ENCODE measurements around the gene SUPT3H. TPM values are rescaled to one million over a fixed set of nuclear protein-coding genes. Genes with fewer than 3 reads are reported as not detected.
"Not testable (repeated sequence)": the region's sequence is repeated elsewhere in the genome, so short reads cannot be mapped to it uniquely, and the experiment has no call there.

The SUPT3H gene
- total RNA-seq, 1 donor from 2014 or later: 4.9 TPM

GRCh38 chr6:45154679-45155078, 223.1 kb downstream of the SUPT3H start:
- no peak for TF ChIP-seq CTCF (IDR thresholded peaks at IDR 0.05)
- no peak overlapping the region for H3K27ac ChIP-seq
- H3K4me1 ChIP-seq: no peaks in the 10 kb centered on the region
- H3K36me3 ChIP-seq: no peaks in the 10 kb centered on the region
- ATAC-seq: no peak
- no peak for DNase-seq
- H3K4me3 ChIP-seq: no peak overlapping the region
- intact Hi-C loops (cut with DNase I): no loop called here
- no peaks in the 10 kb centered on the region for H3K27me3 ChIP-seq
- no peaks in the 10 kb centered on the region for H3K9me3 ChIP-seq

GRCh38 chr6:45148711-45149341, 228.9 kb downstream of the SUPT3H start:
- H3K9me3 ChIP-seq: peaks cover 10% of the 10 kb centered on the region
- DNase-seq: no peak

DNA sequence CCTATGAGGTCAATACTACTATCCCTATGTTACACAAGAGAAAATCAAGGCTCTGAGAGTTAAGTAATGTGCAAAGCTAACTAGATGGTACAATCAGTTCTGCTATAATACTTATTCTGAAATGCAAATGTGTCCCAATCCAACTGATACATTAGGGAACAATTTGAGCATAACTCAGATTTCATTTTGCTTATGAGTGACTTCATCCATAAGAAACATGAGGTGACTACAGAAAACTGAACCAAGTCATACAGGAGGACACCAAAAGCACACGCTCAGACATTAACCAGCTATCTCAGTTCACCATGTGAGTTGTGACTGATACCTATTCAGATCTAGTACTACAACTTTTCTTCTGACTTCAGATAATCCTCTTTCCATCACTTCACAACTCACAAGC, 229.5 kb downstream of the SUPT3H start:
- H3K4me3 ChIP-seq: no peak overlapping the region
- H3K27ac ChIP-seq: no peak overlapping the region
- ATAC-seq: no peak
- H3K27me3 ChIP-seq: no peaks in the 10 kb centered on the region
- no peak for TF ChIP-seq CTCF (IDR thresholded peaks at IDR 0.05)
- peaks cover 10% of the 10 kb centered on the region for H3K9me3 ChIP-seq
- intact Hi-C loops (cut with DNase I): no loop called here
- DNase-seq: no peak
- H3K36me3 ChIP-seq: no peaks in the 10 kb centered on the region
- H3K4me1 ChIP-seq: no peaks in the 10 kb centered on the region

More at GRCh38 chr6:45148711-45149341, 228.9 kb downstream of the SUPT3H start:
- Histone ChIP-seq H3K4me3 (no peak overlapping the region), H3K36me3 (no peaks in the 10 kb centered on the region), H3K27ac (no peak overlapping the region), H3K4me1 (no peaks in the 10 kb centered on the region), H3K27me3 (no peaks in the 10 kb centered on the region)
- ATAC-seq: no peak
- TF ChIP-seq CTCF (IDR thresholded peaks at IDR 0.05): no peak
- intact Hi-C loops (cut with DNase I): no loop called here

GRCh38 chr6:45145658-45146057, 232.1 kb downstream of the SUPT3H start:
- H3K4me1 ChIP-seq; intact Hi-C loops (cut with DNase I); H3K36me3 ChIP-seq; H3K27ac ChIP-seq; DNase-seq; H3K27me3 ChIP-seq; ATAC-seq; H3K4me3 ChIP-seq: not testable (repeated sequence)
- H3K9me3 ChIP-seq: peaks cover 10% of the 10 kb centered on the region

GRCh38 chr6:45138765-45139164, 239.0 kb downstream of the SUPT3H start:
- intact Hi-C loops (cut with DNase I): no loop called here
- Histone ChIP-seq H3K27ac (no peak overlapping the region), H3K27me3 (no peaks in the 10 kb centered on the region), H3K9me3 (no peaks in the 10 kb centered on the region), H3K4me3 (no peak overlapping the region), H3K4me1 (no peaks in the 10 kb centered on the region), H3K36me3 (no peaks in the 10 kb centered on the region)
- DNase-seq (no peak), ATAC-seq (no peak)
- TF ChIP-seq CTCF (IDR thresholded peaks at IDR 0.05): no peak

DNA sequence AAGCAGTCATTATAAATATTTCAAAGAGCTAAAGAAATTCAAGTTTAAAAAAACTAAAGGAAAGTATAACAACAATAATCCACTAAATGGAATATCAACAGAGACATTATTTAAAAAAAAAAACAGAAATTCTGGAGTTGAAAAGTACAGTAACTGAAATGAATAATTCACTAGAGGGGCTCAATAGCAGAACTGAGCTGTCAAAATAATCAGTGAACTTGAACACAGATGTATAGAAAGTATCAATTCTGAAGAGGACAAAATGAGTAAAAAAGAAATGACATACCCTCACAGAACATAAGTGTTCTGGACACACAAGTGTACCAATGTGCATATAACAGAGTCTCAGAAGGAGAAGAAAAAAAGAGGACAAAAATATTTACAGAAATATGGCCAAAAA, 241.2 kb downstream of the SUPT3H start:
- Histone ChIP-seq H3K36me3 (no peaks in the 10 kb centered on the region), H3K27me3 (no peaks in the 10 kb centered on the region), H3K4me3 (no peak overlapping the region), H3K4me1 (no peaks in the 10 kb centered on the region), H3K27ac (no peak overlapping the region), H3K9me3 (no peaks in the 10 kb centered on the region)
- TF ChIP-seq CTCF (IDR thresholded peaks at IDR 0.05): no peak
- intact Hi-C loops (cut with DNase I): no loop called here
- no peak for ATAC-seq
- DNase-seq: no peak
